HG03060 (cell line): ENCODE data around the gene DNAJC7.

Experiments used
- ATAC-seq: cut with Tn5 transposase; IDR thresholded peaks from one replicate; pipeline ENCODE4 v1.9.1; 2021; ENCODE audit warnings: low read depth, moderate number of reproducible peaks; ENCODE audit not compliant: unreplicated experiment

The DNAJC7 gene

GRCh38 chr17:41930009-41930832 lies 87.0 kb downstream of the DNAJC7 start, which contains the start of gene ODAD4:
TSS of gene ODAD4 (plus strand) at chr17:41930617. CDS start at chr17:41930724, 107 bp downstream.
- peak; percentile 66 for ATAC-seq

- no peak for ATAC-seq
Observed at GRCh38 chr17:41928693-41929251, 88.5 kb downstream of the DNAJC7 start.
